Activated CD4-positive, alpha-beta T cell treated with anti-CD3 and anti-CD28 coated beads, Interleukin-10, Interleukin-2, amounts not matched to agents 100 ng/mL and 50 ng/mL, durations not matched to agents 16 hours and 8 hours (primary cell): ENCODE data around the gene CACNB4.
A peak's percentile ranks its signal among the peaks of the same experiment; 100 is the strongest.
"Not testable (repeated sequence)": the region's sequence is repeated elsewhere in the genome, so short reads cannot be mapped to it uniquely, and the experiment has no call there.

Experiments used
- DNase-seq: peaks from one replicate; pipeline ENCODE4 v3.0.0-alpha.2; 2020

The CACNB4 gene

GRCh38 chr2:151891566-151892194 is 207.2 kb downstream of the CACNB4 start:
- DNase-seq = no peak

GRCh38 chr2:151887164-151887563 is 211.7 kb downstream of the CACNB4 start:
- DNase-seq = no peak

GRCh38 chr2:151886241-151886640 is 212.6 kb downstream of the CACNB4 start:
- no peak for DNase-seq

GRCh38 chr2:151882786-151883445 is 215.9 kb downstream of the CACNB4 start:
- no peak for DNase-seq

- no peak for DNase-seq
Measured at GRCh38 chr2:151881342-151881741, 217.5 kb downstream of the CACNB4 start.

- DNase-seq = no peak
Measured at GRCh38 chr2:151880586-151880985, 218.3 kb downstream of the CACNB4 start.

- DNase-seq = peak; percentile 65
Measured at GRCh38 chr2:151878655-151879563, 219.9 kb downstream of the CACNB4 start.

- no peak for DNase-seq
Measured at GRCh38 chr2:151878204-151878603, 220.6 kb downstream of the CACNB4 start.

- DNase-seq = not testable (repeated sequence)
Measured at GRCh38 chr2:151875631-151876030, 223.2 kb downstream of the CACNB4 start.

GRCh38 chr2:151872463-151872862 is 226.4 kb downstream of the CACNB4 start:
- no peak for DNase-seq

- DNase-seq = no peak
Measured at GRCh38 chr2:151869291-151869690, 229.6 kb downstream of the CACNB4 start.

- no peak for DNase-seq
Measured at GRCh38 chr2:151862700-151863099, 236.1 kb downstream of the CACNB4 start.

GRCh38 chr2:151861174-151861573 is 237.7 kb downstream of the CACNB4 start:
- no peak for DNase-seq

- no peak for DNase-seq
Measured at GRCh38 chr2:151860613-151861146, 238.2 kb downstream of the CACNB4 start.

- peak; percentile 8 for DNase-seq
Measured at GRCh38 chr2:151860210-151860609, 238.6 kb downstream of the CACNB4 start.

- DNase-seq = no peak
Measured at GRCh38 chr2:151857650-151858049, 241.2 kb downstream of the CACNB4 start.

GRCh38 chr2:151855111-151855510 is 243.7 kb downstream of the CACNB4 start:
- no peak for DNase-seq

- no peak for DNase-seq
Measured at GRCh38 chr2:151853070-151853758, 245.6 kb downstream of the CACNB4 start.

- no peak for DNase-seq
Measured at GRCh38 chr2:151852260-151853069, 246.4 kb downstream of the CACNB4 start.

- no peak for DNase-seq
Measured at GRCh38 chr2:151851761-151852160, 247.1 kb downstream of the CACNB4 start.

GRCh38 chr2:151849413-151850010 is 249.3 kb downstream of the CACNB4 start:
- DNase-seq = no peak
